Transverse colon (tissue), 4 donors: Measurements from ENCODE around the gene OSBPL2. TPM values are rescaled to one million over a fixed set of nuclear protein-coding genes. Genes with fewer than 3 reads are reported as not detected.

Experiments
- DNase-seq: peaks from one replicate; pipeline ENCODE4 v3.0.0-alpha.2; 2019
- H3K27ac ChIP-seq, 4 donors: fragments of 200-600 bp; sonication (generic); 2 replicates each; pipeline ENCODE4 v1.5.1; 2016 to 2018; ENCODE audit warnings: inconsistent platforms in 4 of 4
- H3K27me3 ChIP-seq: fragments of 200-600 bp; sonication (generic); 2 replicates; pipeline ENCODE4 v1.5.1; 2017; ENCODE audit warnings: inconsistent platforms
- H3K36me3 ChIP-seq, 4 donors: fragments of 200-600 bp; sonication (generic); 2 replicates each; pipeline ENCODE4 v1.5.1; 2017 to 2019; ENCODE audit warnings: inconsistent platforms in 4 of 4
- H3K4me1 ChIP-seq, 4 donors: fragments of 200-600 bp; sonication (generic); 2 replicates each; pipeline ENCODE4 v1.5.1; 2017 to 2020; ENCODE audit warnings: inconsistent platforms in 4 of 4
- H3K4me3 ChIP-seq, 4 donors: fragments of 200-600 bp; sonication (generic); 1 replicate in 1 of 4; 2 replicates in 3 of 4; pipeline versions ENCODE4 v1.5.1 to v1.6.1; 2017 to 2019; ENCODE audit warnings: inconsistent platforms in 4 of 4
- H3K9me3 ChIP-seq, 2 donors: fragments of 200-600 bp; sonication (generic); 2 replicates each; pipeline ENCODE4 v1.5.1; 2017 to 2019; ENCODE audit warnings: inconsistent platforms in 2 of 2
- EP300 ChIP-seq: sonication (generic); formaldehyde crosslinking; IDR thresholded peaks from one replicate; pipeline ENCODE4 v1.6.1; 2017; ENCODE audit warnings: antibody characterized with exemption, low read depth
- POLR2A ChIP-seq: fragments of 450-650 bp; IDR thresholded peaks from one replicate; pipeline ENCODE4 v1.6.1; 2016; ENCODE audit warnings: antibody characterized with exemption, mild to moderate bottlenecking, moderate library complexity
- POLR2AphosphoS5 ChIP-seq, 3 donors: sonication (generic); formaldehyde crosslinking; IDR thresholded peaks; one replicate each; pipeline ENCODE4 v1.6.1; 2016; ENCODE audit warnings: antibody characterized with exemption in 3 of 3
- WGBS, 2 donors: methylation state at CpG; one replicate each; pipeline ENCODE4 v1.1.5; 2018; ENCODE audit warnings: low coverage in 1 of 2; 5-methylcytosine and 5-hydroxymethylcytosine counted together
- in situ Hi-C, 4 donors: fragments of 200-750 bp; cut with MboI; loops; one replicate each; pipeline versions ENCODE4 v1.15.0 to v1.15.1; 2017; ENCODE audit warnings: low sequenced_read_pairs in 3 of 4, low pct_ligation_motif_present in 1 of 4, low pct_unique_long_range_greater_than_20kb in 1 of 4
- intact Hi-C: fragments of 100-400 bp; cut with DNase I; formaldehyde crosslinking; loops from one replicate; pipeline ENCODE4 v1.15.1; 2023; ENCODE audit warnings: low total_unique reads
- total RNA-seq, 4 donors: library from RNA; depleted of rRNA; stranded (reverse); fragments of >200 nt; gene quantifications; one replicate each; pipeline ENCODE4 v1.1.0, GENCODE V29; 2016
- TF ChIP-seq, protein P1 (sequence below), 5 experiments: fragments of 200-600 bp in 3 of 5; fragments of 450-650 bp in 2 of 5; sonication (generic) in 3 of 5; IDR thresholded peaks; 1 replicate in 2 of 5; 2 replicates in 3 of 5; pipeline ENCODE4 v1.5.1; 2016 to 2017; ENCODE audit warnings: antibody characterized with exemption in 5 of 5, inconsistent platforms in 3 of 5, mild to moderate bottlenecking in 2 of 5, moderate library complexity in 1 of 5

Gene OSBPL2
- total RNA-seq, 4 donors from 2014 or later, result 36.2 to 101 (median 73.3) TPM

DNA sequence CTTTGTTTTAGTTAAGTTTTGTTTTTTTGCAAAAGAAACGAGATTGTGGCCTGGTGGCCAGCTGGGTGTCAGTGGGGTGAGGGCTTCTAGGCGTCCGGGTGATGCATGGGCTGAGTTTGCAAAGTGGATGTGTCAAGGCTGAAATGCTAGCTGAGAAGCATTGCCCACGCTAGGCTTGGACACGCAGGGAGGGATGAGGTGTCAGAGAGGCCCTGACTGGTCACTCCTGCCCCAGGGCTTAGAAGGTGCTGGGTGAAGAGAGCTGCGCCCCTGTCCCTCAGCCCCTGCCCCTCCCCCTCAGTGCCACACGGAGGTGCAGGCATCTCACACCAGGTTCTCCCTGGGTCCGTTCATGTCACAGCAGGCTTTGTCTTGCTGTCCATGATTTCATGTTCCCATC lies 8.1 kb downstream of the OSBPL2 start:
- H3K36me3 ChIP-seq, result no peaks in the 10 kb centered on the region
- DNase-seq, result no peak
- no peak overlapping the region for H3K4me3 ChIP-seq
- intact Hi-C loops, result loop anchor here (10.0 kb wide), 1 partner anchor 482 kb away; no protein-coding TSS in a partner anchor
- TF ChIP-seq EP300 (no peak), POLR2AphosphoS5 (IDR thresholded peaks at IDR 0.05) (no peak), POLR2A (no peak)
- TF ChIP-seq, protein P1, sequence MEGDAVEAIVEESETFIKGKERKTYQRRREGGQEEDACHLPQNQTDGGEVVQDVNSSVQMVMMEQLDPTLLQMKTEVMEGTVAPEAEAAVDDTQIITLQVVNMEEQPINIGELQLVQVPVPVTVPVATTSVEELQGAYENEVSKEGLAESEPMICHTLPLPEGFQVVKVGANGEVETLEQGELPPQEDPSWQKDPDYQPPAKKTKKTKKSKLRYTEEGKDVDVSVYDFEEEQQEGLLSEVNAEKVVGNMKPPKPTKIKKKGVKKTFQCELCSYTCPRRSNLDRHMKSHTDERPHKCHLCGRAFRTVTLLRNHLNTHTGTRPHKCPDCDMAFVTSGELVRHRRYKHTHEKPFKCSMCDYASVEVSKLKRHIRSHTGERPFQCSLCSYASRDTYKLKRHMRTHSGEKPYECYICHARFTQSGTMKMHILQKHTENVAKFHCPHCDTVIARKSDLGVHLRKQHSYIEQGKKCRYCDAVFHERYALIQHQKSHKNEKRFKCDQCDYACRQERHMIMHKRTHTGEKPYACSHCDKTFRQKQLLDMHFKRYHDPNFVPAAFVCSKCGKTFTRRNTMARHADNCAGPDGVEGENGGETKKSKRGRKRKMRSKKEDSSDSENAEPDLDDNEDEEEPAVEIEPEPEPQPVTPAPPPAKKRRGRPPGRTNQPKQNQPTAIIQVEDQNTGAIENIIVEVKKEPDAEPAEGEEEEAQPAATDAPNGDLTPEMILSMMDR (IDR thresholded peaks at IDR 0.05), result no peak
- 83 to 85% methylated on average over 4 to 8 of the region's 8 CpGs for WGBS, 2 donors
- H3K9me3 ChIP-seq, result no peaks in the 10 kb centered on the region
- H3K27me3 ChIP-seq, result no peaks in the 10 kb centered on the region
- no peak overlapping the region for H3K27ac ChIP-seq
- H3K4me1 ChIP-seq, result peaks cover 0 to 41% (median 7%) of the 10 kb centered on the region in 4 donors
- in situ Hi-C loops, result no loop called here

DNA sequence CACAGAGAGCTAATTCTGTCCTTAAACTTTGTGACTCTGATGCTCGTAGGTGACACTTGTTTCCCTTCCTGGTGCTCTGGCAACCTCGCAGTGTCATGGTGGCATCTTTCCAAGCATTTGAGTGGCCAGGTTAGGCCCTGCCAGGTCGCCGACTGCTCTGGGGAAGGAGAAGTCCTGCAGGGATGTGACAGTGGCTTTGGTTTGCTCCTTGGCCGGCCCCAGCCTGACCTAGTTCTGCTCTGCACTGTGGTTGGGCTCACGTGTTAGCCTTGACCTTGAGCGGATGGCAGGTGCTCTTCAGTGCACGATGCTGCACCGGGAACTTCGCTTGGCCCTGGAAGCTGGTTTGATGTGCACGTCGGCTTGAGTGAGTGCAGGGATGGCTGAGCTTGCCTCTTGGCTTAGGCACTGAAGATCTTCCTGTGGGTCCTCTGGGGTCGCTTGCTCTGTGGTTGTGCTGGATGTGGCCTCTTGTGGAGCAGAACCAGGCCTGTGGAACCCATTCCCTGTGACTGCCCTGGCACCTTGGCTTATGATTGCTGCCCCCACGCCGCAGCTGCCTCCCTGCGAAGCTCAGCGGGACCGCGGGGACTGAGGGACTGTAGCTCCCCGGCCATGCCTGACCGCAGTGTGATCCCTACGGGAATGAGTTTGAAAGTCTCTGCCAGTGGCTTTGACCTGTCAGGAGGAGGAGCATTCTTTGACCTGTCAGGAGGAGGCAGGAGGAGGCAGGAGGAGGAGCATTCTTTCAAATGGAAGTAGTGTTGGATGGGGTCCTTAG lies 8.7 kb downstream of the OSBPL2 start:
- TF ChIP-seq POLR2AphosphoS5 (IDR thresholded peaks at IDR 0.05) (no peak), POLR2A (no peak), EP300 (no peak)
- TF ChIP-seq, protein P1 (IDR thresholded peaks at IDR 0.05), result no peak
- no peaks in the 10 kb centered on the region for H3K36me3 ChIP-seq
- no peak for DNase-seq
- H3K9me3 ChIP-seq, result no peaks in the 10 kb centered on the region
- peaks cover 0 to 34% (median 3%) of the 10 kb centered on the region in 4 donors for H3K4me1 ChIP-seq
- no peak overlapping the region for H3K27ac ChIP-seq
- 62 to 83% methylated on average over 2 to 20 of the region's 22 CpGs for WGBS, 2 donors
- no peaks in the 10 kb centered on the region for H3K27me3 ChIP-seq
- in situ Hi-C loops (no loop called here), intact Hi-C loops (loop anchor here (10.0 kb wide), 1 partner anchor 482 kb away; no protein-coding TSS in a partner anchor)
- H3K4me3 ChIP-seq, result no peak overlapping the region

DNA sequence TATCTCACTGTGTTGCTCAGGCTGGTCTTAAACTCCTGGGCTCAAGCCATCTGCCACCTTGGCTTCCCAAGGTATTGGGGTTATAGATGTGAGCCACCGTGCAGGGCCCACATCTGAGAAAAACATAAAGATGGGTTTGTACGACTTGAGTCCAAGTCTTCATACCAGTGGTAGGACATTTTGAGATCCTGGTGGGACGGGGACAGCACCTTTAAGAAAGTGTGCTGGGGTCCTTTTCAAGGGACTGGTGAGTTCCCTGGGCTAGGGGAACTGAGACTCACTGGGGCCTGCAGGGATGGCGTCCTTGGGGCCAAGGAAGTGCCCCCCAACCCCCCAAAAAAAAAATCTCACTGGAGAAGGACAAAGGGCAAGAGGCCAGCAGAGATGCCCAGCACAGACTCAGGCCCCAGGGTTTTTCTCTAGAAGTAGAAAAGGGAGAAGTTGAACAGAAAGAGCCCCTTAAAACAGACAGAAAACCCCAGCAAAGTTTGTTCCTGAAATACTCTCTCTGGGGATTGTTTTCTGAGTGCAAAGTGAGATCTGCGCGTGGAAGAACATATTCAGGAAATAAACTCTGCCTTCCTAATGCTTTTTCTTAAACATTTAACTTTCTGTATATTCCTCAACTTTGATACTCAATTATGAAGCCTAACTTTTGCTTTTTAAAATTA lies 10.7 kb downstream of the OSBPL2 start:
- WGBS, 2 donors, result 67 to 78% methylated on average over 3 to 6 of the region's 6 CpGs
- H3K4me1 ChIP-seq, result peaks cover 0 to 27% (median 0%) of the 10 kb centered on the region in 4 donors
- H3K27me3 ChIP-seq, result no peaks in the 10 kb centered on the region
- no peaks in the 10 kb centered on the region for H3K36me3 ChIP-seq
- no peaks in the 10 kb centered on the region for H3K9me3 ChIP-seq
- in situ Hi-C loops, result no loop called here
- no peak overlapping the region for H3K27ac ChIP-seq
- TF ChIP-seq POLR2A (no peak), POLR2AphosphoS5 (IDR thresholded peaks at IDR 0.05) (no peak), EP300 (no peak)
- TF ChIP-seq, protein P1 (IDR thresholded peaks at IDR 0.05), result no peak
- no peak for DNase-seq
- H3K4me3 ChIP-seq, result no peak overlapping the region
- intact Hi-C loops, result loop anchor here (10.0 kb wide), 1 partner anchor 484 kb away; no protein-coding TSS in a partner anchor

DNA sequence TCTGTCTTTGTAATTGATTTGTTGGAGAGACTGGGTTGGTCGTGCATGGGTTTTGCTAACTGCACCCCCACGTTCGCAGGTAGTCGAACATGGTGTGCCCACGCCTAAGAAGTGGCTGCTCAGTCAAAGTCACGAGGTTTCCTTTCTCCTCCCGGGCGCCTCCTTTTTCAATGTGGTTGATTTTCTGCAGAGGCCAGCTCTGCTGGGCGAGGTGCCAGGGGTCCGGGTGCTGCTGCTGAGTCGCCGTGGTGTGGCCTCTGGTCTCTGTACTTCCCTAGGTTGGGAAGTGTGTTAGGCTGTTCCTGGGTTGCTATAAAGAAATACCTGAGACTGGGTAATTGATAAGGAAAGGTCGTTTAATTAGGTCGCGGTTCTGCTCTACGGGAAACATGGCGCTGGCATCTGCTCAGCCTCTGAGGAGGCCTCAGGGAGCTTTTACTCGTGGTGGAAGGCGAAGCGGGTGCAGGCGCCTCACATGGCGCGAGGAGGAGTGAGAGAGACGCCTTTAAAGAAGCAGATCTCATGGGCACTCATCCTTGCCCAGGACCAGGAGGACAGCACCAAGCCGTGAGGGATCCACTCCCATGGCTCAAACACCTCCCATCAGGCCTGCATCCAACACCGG lies 14.1 kb downstream of the OSBPL2 start:
- Histone ChIP-seq H3K4me1 (peaks cover 0 to 15% (median 0%) of the 10 kb centered on the region in 4 donors), H3K27me3 (no peaks in the 10 kb centered on the region), H3K27ac (no peak overlapping the region), H3K9me3 (no peaks in the 10 kb centered on the region), H3K4me3 (no peak overlapping the region), H3K36me3 (peaks cover 0 to 14% (median 5%) of the 10 kb centered on the region in 4 donors)
- DNase-seq, result no peak
- TF ChIP-seq EP300, result no peak
- in situ Hi-C loops, result no loop called here
- WGBS, 2 donors, result 90 to 95% methylated on average over 4 to 26 of the region's 26 CpGs
- intact Hi-C loops, result no loop called here
